HG03378 (cell line): ENCODE data around the gene PTGER3.
"Not testable (repeated sequence)": the region's sequence is repeated elsewhere in the genome, so short reads cannot be mapped to it uniquely, and the experiment has no call there.

ENCODE experiments used
- ATAC-seq: cut with Tn5 transposase; IDR thresholded peaks from one replicate; pipeline ENCODE4 v1.9.1; 2021; ENCODE audit warnings: mild to moderate bottlenecking, moderate library complexity; ENCODE audit not compliant: unreplicated experiment

PTGER3 gene

DNA sequence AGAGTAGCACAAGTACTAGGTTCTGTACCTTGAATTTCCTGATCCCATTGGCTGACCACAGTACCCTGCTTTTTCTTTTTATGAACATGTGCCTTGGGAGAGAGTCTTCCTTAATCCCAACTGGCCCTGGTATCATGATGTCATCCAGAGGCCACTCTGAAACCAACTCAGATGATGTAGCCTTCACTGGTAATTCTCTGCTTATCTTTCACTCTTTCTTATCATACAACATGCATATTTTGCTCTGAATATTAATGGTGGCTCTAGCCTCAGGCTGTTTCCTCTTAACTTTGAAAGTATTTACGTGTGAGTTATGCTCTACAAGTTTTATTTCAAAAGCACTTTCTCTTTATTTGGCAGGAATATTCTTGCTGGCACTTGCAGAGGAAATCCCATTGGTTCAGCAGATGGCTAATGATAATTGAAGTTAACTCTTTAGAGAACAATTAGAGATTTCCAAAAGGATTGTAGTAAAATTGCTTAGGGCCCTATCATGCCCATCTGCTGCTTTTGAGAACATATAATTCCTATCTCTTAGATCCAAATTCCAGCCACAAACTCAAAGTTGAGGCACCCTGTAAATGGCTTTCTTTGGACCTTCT lies 86.1 kb downstream of the PTGER3 start:
- no peak for ATAC-seq

DNA sequence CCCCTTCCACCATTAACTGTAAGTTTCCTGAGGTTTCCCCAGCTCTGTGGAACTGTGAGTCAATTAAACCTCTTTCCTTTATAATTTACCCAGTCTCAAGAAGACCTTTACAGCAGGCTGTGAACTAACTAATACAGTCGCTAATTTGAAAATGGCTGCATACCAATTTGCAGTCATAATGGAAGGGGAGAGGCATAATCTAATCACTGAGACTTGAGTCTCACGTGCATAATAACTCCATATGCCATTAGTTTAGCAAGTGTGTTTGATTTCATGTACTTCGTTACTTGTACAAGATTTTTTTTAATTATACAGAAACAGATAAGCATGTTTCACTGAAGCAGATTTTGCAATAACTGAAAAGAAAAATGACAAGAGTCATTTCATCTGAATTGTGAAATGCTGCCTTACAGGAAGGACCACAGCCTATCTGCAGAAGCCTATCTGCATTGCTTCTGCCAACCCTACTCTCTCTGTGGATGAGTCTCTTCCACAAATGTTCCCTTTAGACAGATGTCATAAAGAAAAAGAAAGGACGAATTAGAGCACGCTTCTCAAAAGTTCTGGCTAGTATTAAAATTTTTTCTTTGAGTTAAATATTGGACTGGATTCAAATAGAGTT lies 99.1 kb downstream of the PTGER3 start:
- ATAC-seq, result no peak

DNA sequence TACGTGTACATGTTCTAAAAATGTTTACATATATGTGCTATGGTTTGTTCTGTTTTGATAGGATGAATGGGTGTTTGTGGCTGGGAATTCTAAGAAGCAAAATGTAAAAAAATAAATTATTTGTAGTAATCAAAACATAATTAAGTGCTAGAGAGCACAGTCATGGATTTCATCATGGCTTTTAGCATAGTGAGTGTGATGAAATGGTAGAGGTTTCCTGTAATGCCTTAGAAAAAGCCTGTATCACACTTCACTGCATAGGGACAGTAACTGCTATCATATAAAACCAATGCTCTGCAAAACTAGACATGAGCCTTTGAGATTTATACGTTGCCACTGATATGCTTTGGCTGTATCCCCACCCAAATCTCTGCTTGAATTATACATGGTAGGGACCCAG lies 99.8 kb downstream of the PTGER3 start:
- ATAC-seq, result no peak

DNA sequence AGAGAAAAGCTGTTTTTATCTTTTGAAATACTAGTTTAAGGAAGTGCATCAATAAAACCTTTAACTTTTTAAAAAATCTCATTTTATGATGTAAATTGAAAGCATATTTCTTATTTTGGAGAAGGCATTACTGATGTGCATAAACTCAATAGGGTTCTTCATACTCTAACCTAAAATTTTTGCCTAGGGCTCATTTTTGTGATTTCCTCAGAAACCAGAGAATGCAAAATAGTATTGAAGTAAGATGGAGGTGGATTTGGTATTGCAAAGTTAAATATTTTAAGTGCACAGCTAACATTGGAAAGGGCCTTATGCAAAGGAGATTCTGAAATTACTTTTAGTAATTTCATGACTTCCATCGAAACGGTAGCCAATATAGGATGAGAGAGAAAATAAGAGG lies 101.9 kb downstream of the PTGER3 start:
- ATAC-seq, result no peak

DNA sequence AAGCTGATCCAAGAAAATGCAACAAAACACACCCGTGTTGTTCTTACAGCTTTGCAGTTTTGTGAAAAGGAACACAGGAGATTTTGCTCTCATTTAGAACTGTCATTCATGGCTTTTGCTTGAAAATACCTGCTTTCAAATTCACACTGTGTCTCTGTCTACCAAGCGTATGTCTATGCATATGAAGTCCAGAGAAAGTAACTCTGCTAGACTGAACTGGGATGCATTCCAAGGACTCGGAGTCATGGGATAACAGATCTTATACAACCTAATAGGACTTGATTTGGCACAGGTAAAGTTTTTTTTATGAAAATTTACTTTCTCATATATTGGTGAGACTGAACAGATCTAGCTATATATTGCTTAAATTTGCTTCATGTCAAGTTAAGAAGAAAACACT lies 102.4 kb downstream of the PTGER3 start:
- no peak for ATAC-seq

DNA sequence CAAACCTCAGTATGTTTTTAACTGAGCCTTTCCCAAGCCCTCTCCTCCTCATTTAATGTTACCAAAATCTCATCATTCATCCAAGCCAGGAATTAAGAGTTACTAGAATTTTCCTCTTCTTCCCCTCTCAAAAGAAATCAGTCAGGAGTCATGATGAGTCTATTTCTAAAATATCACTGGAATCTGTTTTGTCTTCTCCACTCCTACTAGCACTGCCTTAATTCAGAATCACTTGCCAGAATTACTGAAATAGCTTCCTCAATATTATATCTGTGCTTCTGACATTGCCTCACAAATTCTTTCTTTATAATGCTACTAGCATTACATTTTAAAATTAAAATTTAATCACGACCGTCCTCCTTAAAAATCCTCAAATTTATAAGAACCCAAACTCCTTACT lies 106.1 kb downstream of the PTGER3 start:
- no peak for ATAC-seq

DNA sequence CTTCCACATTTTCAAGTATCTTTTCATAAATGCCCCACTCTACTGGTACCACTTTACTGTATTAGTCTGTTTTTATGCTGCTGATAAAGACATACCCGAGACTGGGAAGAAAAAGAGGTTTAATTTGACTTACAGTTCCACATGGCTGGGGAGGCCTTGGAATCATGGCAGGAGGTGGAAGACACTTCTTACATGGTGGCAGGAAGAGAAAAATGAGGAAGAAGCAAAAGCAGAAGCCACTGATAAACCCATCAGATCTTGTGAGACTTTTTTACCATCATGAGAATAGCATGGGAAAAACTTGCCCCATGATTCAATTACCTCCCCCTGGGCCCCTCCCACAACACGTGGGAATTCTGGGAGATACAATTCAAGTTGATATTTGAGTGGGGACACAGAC lies 107.2 kb downstream of the PTGER3 start:
- ATAC-seq, result not testable (repeated sequence)

DNA sequence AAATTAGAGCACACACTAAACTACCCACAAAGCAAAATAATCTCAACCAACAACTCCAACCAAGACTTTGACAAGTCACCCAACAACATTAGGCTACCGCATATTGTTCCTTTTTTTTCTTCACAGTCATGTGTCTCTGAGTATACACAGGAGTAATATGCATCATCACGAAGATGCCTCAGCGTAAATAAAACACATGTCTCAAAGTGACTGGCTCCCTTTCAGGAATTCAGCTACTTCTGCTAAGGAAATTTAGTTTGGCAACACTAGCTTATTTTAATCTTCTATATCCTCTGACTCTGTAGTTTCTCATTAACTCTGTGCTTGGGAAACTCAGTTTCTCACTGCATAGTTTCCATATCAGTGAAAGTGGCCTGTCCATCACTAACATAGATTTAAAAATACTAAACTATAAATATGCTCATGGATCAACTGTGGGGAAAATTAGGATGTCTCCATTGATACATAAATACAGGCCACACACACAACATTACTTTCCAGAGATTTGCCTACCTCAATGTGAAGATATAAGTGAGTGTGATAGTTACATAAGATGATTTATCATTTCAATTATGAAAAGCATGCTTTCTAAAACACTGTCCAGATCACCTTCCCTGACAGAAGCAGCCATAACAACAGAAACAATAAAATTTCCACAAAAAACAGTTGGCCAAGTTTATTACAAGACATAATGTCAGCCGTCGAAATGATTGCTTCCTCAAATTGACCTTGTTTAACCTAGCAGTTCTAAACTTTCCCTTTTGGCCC lies 113.2 kb downstream of the PTGER3 start:
- no peak for ATAC-seq

DNA sequence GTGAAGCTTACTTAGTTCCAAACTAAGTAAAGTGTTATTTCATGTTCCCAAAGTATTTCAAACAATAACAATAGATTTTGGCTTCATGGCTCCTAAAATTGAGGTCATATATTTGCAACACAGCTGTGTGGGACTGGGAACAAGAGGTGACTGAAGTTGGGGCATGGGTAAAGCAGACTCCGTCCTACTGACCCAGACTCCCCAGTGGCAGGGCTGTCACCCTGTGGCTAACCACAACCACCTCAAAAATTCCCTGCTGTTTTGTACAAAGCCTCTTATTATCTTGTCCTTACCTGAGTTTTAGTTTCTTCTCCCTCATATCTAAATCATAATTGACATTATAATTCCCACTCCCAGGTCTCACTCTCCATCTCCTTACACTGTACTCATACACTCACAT lies 117.6 kb downstream of the PTGER3 start:
- ATAC-seq, result no peak

DNA sequence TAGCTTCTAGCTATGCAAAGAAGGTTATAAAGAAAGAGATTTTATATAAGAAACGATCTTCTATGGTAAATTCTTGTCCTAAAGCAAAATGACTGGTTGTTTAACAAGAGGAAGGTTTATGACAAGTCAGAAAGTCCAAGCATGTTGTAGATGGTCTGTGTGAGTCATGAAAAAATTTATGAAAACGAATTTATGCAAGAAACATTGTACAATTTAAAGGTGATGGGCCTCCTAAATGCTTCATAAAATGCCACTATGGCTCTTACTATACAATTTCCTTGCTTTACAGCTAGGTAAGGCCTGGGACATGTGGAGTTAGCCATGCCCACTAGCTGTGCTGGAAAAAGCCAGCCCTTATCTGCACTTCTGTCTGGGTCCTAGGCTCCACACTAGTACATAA lies 125.4 kb downstream of the PTGER3 start:
- no peak for ATAC-seq
